NCI-H345 (cell line): ENCODE measurements around the gene DEFB116.
"Not testable (repeated sequence)": the region's sequence is repeated elsewhere in the genome, so short reads cannot be mapped to it uniquely, and the experiment has no call there.

ENCODE experiments used
- DNase-seq: peaks from one replicate; lab custom pipeline; 2025; lab: John Stamatoyannopoulos, UW

DEFB116 gene, protein sequence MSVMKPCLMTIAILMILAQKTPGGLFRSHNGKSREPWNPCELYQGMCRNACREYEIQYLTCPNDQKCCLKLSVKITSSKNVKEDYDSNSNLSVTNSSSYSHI

DNA sequence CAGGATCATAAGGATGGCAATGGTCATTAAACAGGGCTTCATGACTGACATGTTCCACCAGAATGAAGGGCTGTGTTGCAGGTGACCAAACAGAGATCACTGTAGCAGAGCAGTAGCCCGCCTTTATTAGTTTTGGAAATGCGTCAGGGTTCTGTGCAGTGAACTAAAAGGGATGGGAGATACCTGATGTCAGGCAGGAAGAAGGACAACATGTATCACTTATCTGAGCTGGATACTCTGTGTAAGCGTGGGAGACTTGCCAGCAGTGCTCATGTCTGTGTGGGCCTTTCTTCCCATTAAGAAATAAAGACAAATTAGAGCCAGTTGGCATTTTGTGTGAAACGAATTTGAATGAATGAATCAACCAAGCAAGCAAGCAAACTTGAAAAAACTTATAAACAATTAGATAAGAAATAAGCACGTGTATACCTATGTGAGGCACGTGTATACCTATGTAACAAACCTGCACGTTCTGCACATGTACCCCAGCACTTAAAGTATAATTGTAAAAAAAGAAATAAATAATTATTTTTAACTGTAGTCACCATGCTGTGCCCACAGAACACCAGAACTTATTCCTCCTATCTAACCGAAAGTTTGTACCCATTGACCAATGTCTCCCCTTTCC lies at the start of gene DEFB116:
Gene DEFB116 (minus strand): TSS at position 51 of the 628 bp plus-strand sequence. CDS start 0 bp downstream, at position 51.
- DNase-seq, result no peak

DNA sequence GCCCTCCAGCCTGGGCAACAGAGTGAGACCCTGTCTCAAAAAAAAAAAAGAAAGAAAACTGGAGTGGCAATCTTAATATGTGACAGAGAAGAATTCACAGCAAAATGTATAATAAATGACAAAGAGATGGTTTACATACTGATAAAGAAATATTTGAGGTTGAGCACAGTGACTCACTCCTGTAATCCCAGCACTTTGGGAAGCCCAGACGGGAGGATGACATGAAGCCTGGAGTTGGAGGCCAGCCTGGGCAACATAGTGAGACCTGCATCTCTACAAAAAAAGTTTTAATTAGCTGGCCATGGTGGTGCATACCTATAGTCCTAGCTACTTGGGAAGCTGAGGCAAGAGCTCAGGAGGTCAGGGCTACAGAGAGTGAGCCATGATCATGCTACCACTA lies 47.6 kb upstream of the DEFB116 start:
- DNase-seq, result no peak

DNA sequence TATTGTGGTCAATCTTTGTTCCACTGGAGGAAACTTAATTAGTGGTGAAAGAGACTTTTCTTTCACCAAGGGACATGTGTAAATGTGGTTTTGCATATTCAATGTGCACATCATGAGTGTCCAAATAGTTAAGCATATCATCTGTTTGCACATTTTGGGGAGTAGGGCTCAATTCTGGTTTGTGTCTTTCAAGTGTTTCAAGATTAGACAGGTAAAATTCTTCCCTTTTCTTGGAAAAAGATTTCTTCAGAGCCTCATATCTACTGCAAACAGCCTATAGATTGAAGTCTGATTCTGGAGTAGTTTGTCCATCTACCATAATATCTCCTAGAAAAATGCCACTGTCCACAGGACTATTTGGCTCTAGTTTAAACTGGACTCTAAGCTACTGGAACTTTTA lies 33.1 kb upstream of the DEFB116 start:
- no peak for DNase-seq

DNA sequence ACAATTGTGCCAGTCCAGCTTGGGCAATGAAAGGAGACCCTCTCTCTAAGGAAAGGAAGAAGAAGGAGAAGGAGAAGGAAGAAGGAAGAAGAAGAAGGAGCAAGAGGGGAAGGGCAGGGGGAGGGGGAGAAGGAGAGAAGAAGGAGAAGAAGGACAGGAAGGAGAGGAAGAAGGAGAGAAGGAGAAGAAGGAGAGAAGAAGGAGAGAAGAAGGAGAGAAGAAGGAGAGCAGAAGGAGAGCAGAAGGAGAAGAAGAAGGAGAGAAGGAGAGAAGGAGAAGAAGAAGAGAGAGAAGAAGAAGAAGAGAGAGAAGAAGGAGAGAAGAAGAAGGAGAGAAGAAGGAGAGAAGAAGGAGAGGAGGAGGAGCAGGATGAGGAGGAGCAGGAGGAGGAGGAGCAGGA lies 22.5 kb upstream of the DEFB116 start:
- DNase-seq, result no peak

DNA sequence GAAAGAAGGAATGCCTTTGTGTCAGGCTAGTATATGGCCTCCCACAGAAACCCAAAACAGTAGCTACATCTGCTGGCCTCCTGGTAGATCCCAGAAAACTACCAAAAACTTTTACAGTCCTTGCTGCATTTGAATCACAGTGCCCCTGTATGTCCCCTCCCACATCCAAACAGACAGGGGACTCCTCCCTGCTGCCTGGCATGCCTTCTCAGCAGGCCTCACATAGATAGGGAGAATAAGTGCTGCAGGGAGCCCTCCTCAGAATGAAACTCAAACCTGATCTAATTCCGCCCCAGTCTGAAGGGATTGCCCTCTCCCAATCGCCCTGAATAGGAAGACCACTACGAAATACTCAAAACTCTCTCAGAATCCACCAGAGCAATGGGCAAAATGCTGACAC lies 14.1 kb upstream of the DEFB116 start:
- no peak for DNase-seq

DNA sequence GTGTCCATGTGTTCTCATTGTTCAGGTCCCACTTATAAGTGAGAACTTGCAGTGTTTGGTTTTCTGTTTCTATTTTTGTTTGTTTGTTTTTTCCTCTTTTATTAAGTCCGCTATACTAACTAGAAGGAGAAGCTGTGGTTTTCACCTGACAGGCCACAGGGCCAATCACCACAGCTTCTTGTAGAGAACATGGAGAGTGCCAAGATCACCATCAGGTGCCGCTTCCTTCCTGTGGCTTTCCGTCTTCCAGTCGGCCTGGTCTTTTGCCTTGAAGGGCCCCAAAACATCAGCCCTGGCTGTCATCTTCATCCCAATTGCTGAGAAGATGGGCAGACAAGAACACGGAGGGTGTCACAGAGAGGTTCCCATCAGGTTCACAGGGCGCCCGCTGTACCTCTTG lies 23.4 kb downstream of the DEFB116 start:
- DNase-seq, result not testable (repeated sequence)

DNA sequence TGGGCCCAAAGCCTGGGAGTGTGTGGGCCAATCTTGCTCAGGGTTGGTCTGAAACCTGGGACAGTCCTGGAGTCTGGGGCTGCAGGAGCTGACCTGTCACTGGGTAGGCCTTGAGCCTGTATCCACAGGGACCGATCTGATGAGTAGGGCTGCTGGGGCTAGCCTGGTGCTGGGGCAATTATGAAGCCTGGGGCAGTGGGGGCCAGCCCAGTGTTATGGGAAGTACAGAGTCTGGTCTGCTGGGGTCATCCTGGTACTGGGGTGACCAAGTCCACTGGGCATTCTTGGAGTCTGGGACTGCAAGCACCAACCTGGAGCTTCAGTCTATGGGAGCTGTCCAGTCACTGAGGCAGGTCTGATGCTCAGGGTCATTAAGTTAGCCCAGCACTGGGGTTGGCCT lies 30.2 kb downstream of the DEFB116 start:
- no peak for DNase-seq

DNA sequence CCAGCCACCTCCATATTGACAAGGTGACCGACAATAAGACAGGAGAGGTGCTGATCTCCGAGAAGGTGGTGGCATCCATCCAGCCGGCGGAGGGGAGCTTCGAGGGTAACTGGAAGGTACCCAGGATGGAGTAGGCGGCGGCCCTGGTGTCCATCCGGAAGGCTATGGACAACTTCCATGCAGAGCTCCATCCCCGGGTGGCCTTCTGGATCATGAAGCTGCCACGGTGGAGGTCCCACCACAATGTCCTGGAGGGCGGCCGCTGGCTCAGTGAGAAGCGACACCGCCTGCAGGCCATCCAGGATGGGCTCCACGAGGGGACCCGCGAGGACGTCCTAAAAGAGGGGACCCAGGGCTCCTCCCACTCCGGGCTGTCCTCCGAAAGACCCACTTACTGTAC lies 33.9 kb downstream of the DEFB116 start:
- no peak for DNase-seq

DNA sequence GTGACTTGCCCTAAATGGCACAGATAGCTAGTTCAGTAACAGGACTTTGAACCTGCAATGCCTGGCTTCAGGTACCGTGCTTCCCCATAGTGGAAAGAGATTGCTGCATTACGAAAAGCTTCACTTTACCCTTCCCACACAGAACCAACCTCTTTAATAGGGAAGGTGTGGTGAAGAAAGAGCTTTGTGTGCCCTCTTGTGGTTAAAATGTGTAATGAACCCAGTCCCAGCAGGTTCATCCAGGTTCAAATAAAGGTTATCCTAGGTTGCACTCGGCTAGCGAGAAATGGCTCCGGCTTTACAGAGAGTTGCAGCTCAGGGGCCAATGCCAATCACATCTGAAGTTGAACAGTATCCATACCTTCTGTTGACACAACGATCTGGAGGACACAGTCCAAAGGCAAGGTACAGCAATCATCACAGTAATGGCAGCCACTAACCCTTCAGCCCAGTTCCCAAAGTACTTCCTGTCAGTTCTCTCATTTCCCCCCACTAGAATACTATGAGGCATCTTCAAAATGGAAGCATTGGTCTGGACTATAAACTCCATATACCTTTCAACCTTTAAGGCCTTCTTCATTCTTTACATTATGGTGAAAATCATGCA lies 48.0 kb downstream of the DEFB116 start:
- DNase-seq, result peak; percentile 12

DNA sequence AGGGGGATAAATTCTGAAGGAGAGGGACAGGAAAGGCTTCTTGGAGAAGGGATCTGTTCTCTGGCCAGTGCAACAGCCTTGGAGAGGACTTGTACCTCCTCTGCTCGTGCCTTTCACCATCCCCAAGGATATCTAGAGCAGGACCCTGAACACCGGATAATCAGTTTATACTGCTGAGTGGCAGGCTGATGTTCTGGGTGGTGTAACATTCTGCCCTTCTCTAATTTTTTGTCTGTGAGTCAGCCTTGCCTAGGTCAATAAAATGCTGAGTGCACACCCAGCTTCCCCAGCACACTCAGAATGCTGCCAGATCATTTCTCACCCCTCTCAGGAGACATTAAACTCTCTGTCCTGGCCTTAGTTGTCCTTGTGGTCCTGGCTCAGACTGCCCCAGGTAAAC lies 51.0 kb downstream of the DEFB116 start, which contains the start of gene DEFB115:
Gene DEFB115 (plus strand): TSS at position 301 of the 400 bp plus-strand sequence. CDS start 0 bp downstream, at position 301.
- no peak for DNase-seq

DNA sequence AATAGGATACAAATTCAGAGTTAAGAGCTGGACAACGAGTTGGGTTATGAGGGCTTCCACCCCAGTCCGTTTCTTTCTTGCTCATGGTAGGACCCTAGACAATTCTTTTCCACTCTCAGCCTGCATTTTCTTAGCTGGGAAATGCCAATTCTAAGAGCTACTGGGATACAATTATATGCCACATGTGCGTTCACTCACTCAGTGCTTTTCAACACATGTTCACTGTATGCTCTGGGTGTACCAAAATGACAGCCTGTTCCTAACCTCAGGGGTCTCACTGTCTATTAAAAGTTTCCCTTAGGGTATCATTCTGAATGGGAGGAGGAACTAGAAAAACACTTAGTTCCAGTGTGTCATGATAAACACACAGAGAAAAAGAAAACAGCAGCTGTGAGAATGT lies 51.4 kb downstream of the DEFB116 start:
- DNase-seq, result no peak
